HepG2 (cell line): Measurements from ENCODE around the gene LEUTX. TPM values are rescaled to one million over a fixed set of nuclear protein-coding genes. Genes with fewer than 3 reads are reported as not detected.

Experiments
- ATAC-seq: fragments of 200-7000 bp; cut with Tn5 transposase; 3 replicates; pipeline ENCODE4 v1.9.1; 2020; ENCODE audit warnings: mild to moderate bottlenecking, moderate library complexity
- BruUV-seq: library from RNA; stranded (reverse); fragments of 400-500 nt; replicated peaks from 2 replicates; lab custom pipeline; 2021; lab: Mats Ljungman, UMichigan
- CTCF ChIA-PET: fragments of 300-600 bp; formaldehyde crosslinking; extraction: SDS; loops from one replicate; lab custom pipeline; 2021; ENCODE audit warnings: low total read pairs, inconsistent platforms, low intra/inter-chr PET ratio; lab: Yijun Ruan, JAX
- POLR2A ChIA-PET: fragments of 350-600 bp; sonication (Branson Sonifier 250); formaldehyde crosslinking; loops from one replicate; lab custom pipeline; 2020; ENCODE audit warnings: antibody characterized with exemption, inconsistent platforms; lab: Yijun Ruan, JAX
- DNase-seq: peaks from one replicate; pipeline ENCODE4 v3.0.0-alpha.2; 2015; ENCODE audit warnings: low spot score
- FAIRE-seq: peaks from 3 replicates; lab custom pipeline; 2011; peaks lifted over from hg19 to GRCh38; lab: Jason Lieb, UNC
- H2AFZ ChIP-seq: one replicate; pipeline ENCODE4 v1.6.1; 2011; ENCODE audit warnings: low read length, inconsistent platforms
- H3K27ac ChIP-seq: fragments of 300-600 bp; 3 replicates; pipeline ENCODE4 v1.8.0; 2011; ENCODE audit warnings: mixed run types, mild to moderate bottlenecking, mixed read lengths, low read length, inconsistent platforms; ENCODE audit not compliant: insufficient read depth; ENCODE audit errors: extremely low read length
- H3K27me3 ChIP-seq, 2 experiments: fragments of 200-600 bp in 1 of 2; 2 replicates in 1 of 2; 3 replicates in 1 of 2; pipeline versions ENCODE4 v1.6.0 to v1.8.0; 2011; ENCODE audit warnings: low read length in 2 of 2, mild to moderate bottlenecking in 2 of 2, moderate library complexity in 2 of 2, inconsistent platforms in 1 of 2; ENCODE audit not compliant: insufficient read depth in 2 of 2, control insufficient read depth in 1 of 2
- H3K36me3 ChIP-seq, 2 experiments: fragments of 200-600 bp in 1 of 2; replicated peaks in 1 of 2; 2 replicates in 1 of 2; 3 replicates in 1 of 2; pipeline versions ENCODE4 v1.5.1 to v1.8.0; 2011; ENCODE audit warnings: low read length in 2 of 2, inconsistent platforms in 1 of 2; ENCODE audit not compliant: insufficient read depth in 2 of 2, control insufficient read depth in 1 of 2
- H3K4me1 ChIP-seq: 2 replicates; pipeline ENCODE4 v1.5.1; 2012; ENCODE audit warnings: low read length, inconsistent platforms; ENCODE audit not compliant: insufficient read depth
- H3K4me2 ChIP-seq: 2 replicates; pipeline ENCODE4 v1.6.0; 2011; ENCODE audit warnings: low read depth, low read length, inconsistent platforms
- H3K4me3 ChIP-seq, 3 experiments: fragments of 200-600 bp in 1 of 3; sonication (generic), shearing (Covaris generic) in 1 of 3; replicated peaks in 1 of 3; 2 replicates each; pipeline ENCODE4 v1.5.1; 2011 to 2016; ENCODE audit warnings: low read length in 3 of 3, inconsistent platforms in 2 of 3, low read depth in 2 of 3, mild to moderate bottlenecking in 2 of 3, control low read depth in 1 of 3, mixed read lengths in 1 of 3; ENCODE audit not compliant: insufficient read depth in 1 of 3
- H3K79me2 ChIP-seq: one replicate; pipeline ENCODE4 v1.6.1; 2011; ENCODE audit warnings: low read length, inconsistent platforms; ENCODE audit not compliant: insufficient read depth
- H3K9ac ChIP-seq: 2 replicates; pipeline ENCODE4 v1.6.0; 2011; ENCODE audit warnings: mild to moderate bottlenecking, low read depth, low read length, inconsistent platforms; ENCODE audit not compliant: insufficient read depth
- H3K9me3 ChIP-seq: 2 replicates; pipeline ENCODE4 v1.5.1; 2012; ENCODE audit warnings: mild to moderate bottlenecking, low read length
- H4K20me1 ChIP-seq: 2 replicates; pipeline ENCODE4 v1.6.0; 2011; ENCODE audit warnings: inconsistent platforms, mild to moderate bottlenecking, low read length, moderate library complexity; ENCODE audit not compliant: insufficient read depth
- GABPA ChIP-seq, 2 experiments: IDR thresholded peaks; 2 replicates each; pipeline ENCODE4 v1.6.1; 2011 to 2016; ENCODE audit warnings: low read depth in 2 of 2, low read length in 1 of 2, missing biosample characterization in 1 of 2, missing genetic modification characterization in 1 of 2
- HNRNPLL ChIP-seq: fragments of 200-400 bp; formaldehyde crosslinking; IDR thresholded peaks from 2 replicates; pipeline ENCODE4 v1.6.1; 2017; ENCODE audit warnings: mild to moderate bottlenecking, low read depth, low read length; ENCODE audit not compliant: poor library complexity, severe bottlenecking
- NFE2 ChIP-seq: sonication (generic); formaldehyde crosslinking; IDR thresholded peaks from 2 replicates; pipeline ENCODE4 v1.4.0; 2020; ENCODE audit warnings: missing genetic modification reagents
- PCBP1 ChIP-seq: fragments of 200-400 bp; formaldehyde crosslinking; IDR thresholded peaks from 2 replicates; pipeline ENCODE4 v1.6.1; 2017; ENCODE audit warnings: mild to moderate bottlenecking, low read depth, low read length, borderline replicate concordance
- SMYD3 ChIP-seq: sonication (generic); formaldehyde crosslinking; IDR thresholded peaks from 2 replicates; pipeline ENCODE4 v1.8.1; 2023; ENCODE audit warnings: mild to moderate bottlenecking, missing genetic modification reagents
- SNRNP70 ChIP-seq: fragments of 200-400 bp; formaldehyde crosslinking; IDR thresholded peaks from 2 replicates; pipeline ENCODE4 v1.6.1; 2017; ENCODE audit warnings: mild to moderate bottlenecking, low read depth, low read length, moderate library complexity
- ZFYVE20 ChIP-seq: sonication (generic); formaldehyde crosslinking; IDR thresholded peaks from 2 replicates; pipeline ENCODE4 v1.8.0; 2023; ENCODE audit warnings: low read depth, mild to moderate bottlenecking, moderate library complexity, missing genetic modification reagents, borderline replicate concordance
- ZNF33A ChIP-seq: sonication (generic); formaldehyde crosslinking; IDR thresholded peaks from 2 replicates; pipeline ENCODE4 v1.5.1; 2020; ENCODE audit warnings: missing genetic modification reagents, mild to moderate bottlenecking, moderate library complexity, borderline replicate concordance
- ZNF746 ChIP-seq: sonication (generic); formaldehyde crosslinking; IDR thresholded peaks from 2 replicates; pipeline ENCODE4 v1.8.0; 2022; ENCODE audit warnings: mild to moderate bottlenecking, missing genetic modification reagents
- WGBS: methylation state at CpG from one replicate; pipeline ENCODE4 v1.1.6; 2017; ENCODE audit warnings: low lambda C conversion rate; 5-methylcytosine and 5-hydroxymethylcytosine counted together
- in situ Hi-C: cut with HindIII; loops from 2 replicates; pipeline ENCODE4 v1.10.0; 2017; ENCODE audit warnings: low pct_unique_long_range_greater_than_20kb; ENCODE audit not compliant: extremely low pct_ligation_motif_present
- intact Hi-C: fragments of 100-400 bp; cut with micrococcal nuclease; formaldehyde crosslinking; loops from one replicate; pipeline ENCODE4 v1.10.0; 2022; ENCODE audit not compliant: unreplicated experiment
- polyA plus RNA-seq, 8 experiments: library from polyadenylated mRNA; depleted of rRNA in 3 of 8; stranded (reverse) in 7 of 8; unstranded in 1 of 8; fragments of >200 nt; fragmentation: Illumina TruSeq in 4 of 8; extraction: Trizol in 4 of 8; gene quantifications; 2 replicates each; pipeline versions ENCODE4 v1.2.1 to v1.2.3, GENCODE V29; 2011 to 2016; ENCODE audit warnings: low read depth in 4 of 8, missing spikeins in 1 of 8, mixed read lengths in 1 of 8; ENCODE audit not compliant: insufficient read depth in 1 of 8
- total RNA-seq, 5 experiments: library from RNA; depleted of rRNA; stranded (reverse); fragments of >200 nt; fragmentation: Illumina TruSeq; extraction: Trizol; gene quantifications; 2 replicates each; pipeline ENCODE4 v1.2.3, GENCODE V29; 2016; ENCODE audit warnings: low read depth in 1 of 5
- TF ChIP-seq, protein P1 (sequence below), 2 experiments: sonication (generic) in 1 of 2; formaldehyde crosslinking in 1 of 2; IDR thresholded peaks; 2 replicates each; pipeline versions ENCODE4 v1.5.1 to v1.6.1; 2011 to 2020; ENCODE audit warnings: borderline replicate concordance in 1 of 2, low read depth in 1 of 2, low read length in 1 of 2, mild to moderate bottlenecking in 1 of 2, missing genetic modification reagents in 1 of 2, moderate library complexity in 1 of 2
- TF ChIP-seq, protein P2 (sequence below): sonication (generic); formaldehyde crosslinking; IDR thresholded peaks from 2 replicates; pipeline ENCODE4 v1.5.0; 2020; ENCODE audit warnings: missing genetic modification reagents
- TF ChIP-seq, protein P3 (sequence below): sonication (generic); formaldehyde crosslinking; IDR thresholded peaks from 2 replicates; pipeline ENCODE4 v1.8.1; 2022; ENCODE audit warnings: low read depth, mild to moderate bottlenecking, missing genetic modification reagents
- TF ChIP-seq, protein P4 (sequence below): sonication (generic); formaldehyde crosslinking; IDR thresholded peaks from 2 replicates; pipeline ENCODE4 v1.8.0; 2022; ENCODE audit warnings: mild to moderate bottlenecking, missing genetic modification reagents; ENCODE audit not compliant: insufficient replicate concordance

The LEUTX gene
- total and polyA plus RNA-seq, 2 of the 13 experiments (the other 11 are each of a cell fraction or from before 2014, with no cell fraction given) = not detected

DNA sequence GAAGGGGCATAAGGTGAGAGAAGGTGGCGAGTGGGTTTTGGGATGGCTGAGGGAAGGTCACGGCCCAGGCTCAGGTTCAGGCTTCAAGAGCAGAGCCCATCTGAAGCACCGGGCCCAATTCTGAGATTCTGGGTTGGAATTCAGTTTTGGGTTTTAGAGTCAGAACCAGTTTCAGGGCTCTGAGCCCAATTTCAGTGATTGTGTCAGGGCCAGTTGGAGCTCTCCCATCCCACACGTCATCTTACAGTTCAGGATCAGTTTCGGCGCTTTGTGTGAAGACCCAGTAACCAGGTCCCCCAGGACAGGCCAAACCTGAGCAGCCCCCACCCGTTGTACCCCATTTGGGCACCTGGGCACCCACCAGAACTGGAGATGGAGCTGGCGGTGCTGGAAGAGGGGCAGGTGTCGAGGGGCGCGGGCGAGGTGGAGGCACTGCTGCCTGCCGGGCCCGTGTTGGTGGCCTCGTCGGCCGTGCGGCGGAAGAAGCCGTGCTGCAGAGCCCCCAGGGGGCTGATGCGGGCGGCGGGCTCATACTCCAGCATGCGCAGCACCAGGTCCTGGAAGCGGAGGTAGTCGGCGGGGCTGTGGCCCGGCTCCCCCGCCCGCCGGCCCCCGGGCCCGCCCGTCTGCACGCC, 47.8 kb downstream of the LEUTX start:
- in situ Hi-C loops = no loop called here
- Histone ChIP-seq H3K4me3 (no peak overlapping the region), H3K79me2 (no peaks in the 10 kb centered on the region), H3K4me2 (no peak overlapping the region), H3K27me3 (no peaks in the 10 kb centered on the region), H2AFZ (no peak overlapping the region), H3K27ac (no peak overlapping the region), H3K4me1 (peaks cover 17% of the 10 kb centered on the region), H3K9ac (no peak overlapping the region), H4K20me1 (no peaks in the 10 kb centered on the region), H3K36me3 (peaks cover 14 to 29% of the 10 kb centered on the region in 2 experiments; a peak in 4 of 5 replicates), H3K9me3 (no peaks in the 10 kb centered on the region)
- DNase-seq (no peak), ATAC-seq (no peak), FAIRE-seq (no peak)
- WGBS = 97% methylated on average over 21 of the region's 35 CpGs
- CTCF ChIA-PET = no interaction called here
- no TSS peak for BruUV-seq
- intact Hi-C loops = no loop called here
- POLR2A ChIA-PET = no interaction called here
- TF ChIP-seq HNRNPLL (no peak), ZNF33A (CRISPR knock-in tag) (no peak), NFE2 (CRISPR knock-in tag) (no peak), PCBP1 (no peak), GABPA (IDR thresholded peaks at IDR 0.05; ENCODE audit: low read depth, low read length) (no peak), GABPA (CRISPR knock-in tag; IDR thresholded peaks at IDR 0.05; ENCODE audit: low read depth) (no peak), ZNF746 (CRISPR knock-in tag) (no peak), SMYD3 (CRISPR knock-in tag) (no peak), ZFYVE20 (CRISPR knock-in tag) (no peak), SNRNP70 (no peak)
- TF ChIP-seq, protein P1, sequence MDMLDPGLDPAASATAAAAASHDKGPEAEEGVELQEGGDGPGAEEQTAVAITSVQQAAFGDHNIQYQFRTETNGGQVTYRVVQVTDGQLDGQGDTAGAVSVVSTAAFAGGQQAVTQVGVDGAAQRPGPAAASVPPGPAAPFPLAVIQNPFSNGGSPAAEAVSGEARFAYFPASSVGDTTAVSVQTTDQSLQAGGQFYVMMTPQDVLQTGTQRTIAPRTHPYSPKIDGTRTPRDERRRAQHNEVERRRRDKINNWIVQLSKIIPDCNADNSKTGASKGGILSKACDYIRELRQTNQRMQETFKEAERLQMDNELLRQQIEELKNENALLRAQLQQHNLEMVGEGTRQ (IDR thresholded peaks at IDR 0.05; ENCODE audit: low read depth, low read length) = no peak
- TF ChIP-seq, protein P1 (CRISPR knock-in tag; IDR thresholded peaks at IDR 0.05; ENCODE audit: borderline replicate concordance) = no peak
- TF ChIP-seq, protein P2, sequence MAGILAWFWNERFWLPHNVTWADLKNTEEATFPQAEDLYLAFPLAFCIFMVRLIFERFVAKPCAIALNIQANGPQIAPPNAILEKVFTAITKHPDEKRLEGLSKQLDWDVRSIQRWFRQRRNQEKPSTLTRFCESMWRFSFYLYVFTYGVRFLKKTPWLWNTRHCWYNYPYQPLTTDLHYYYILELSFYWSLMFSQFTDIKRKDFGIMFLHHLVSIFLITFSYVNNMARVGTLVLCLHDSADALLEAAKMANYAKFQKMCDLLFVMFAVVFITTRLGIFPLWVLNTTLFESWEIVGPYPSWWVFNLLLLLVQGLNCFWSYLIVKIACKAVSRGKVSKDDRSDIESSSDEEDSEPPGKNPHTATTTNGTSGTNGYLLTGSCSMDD (CRISPR knock-in tag) = no peak
- TF ChIP-seq, protein P3, sequence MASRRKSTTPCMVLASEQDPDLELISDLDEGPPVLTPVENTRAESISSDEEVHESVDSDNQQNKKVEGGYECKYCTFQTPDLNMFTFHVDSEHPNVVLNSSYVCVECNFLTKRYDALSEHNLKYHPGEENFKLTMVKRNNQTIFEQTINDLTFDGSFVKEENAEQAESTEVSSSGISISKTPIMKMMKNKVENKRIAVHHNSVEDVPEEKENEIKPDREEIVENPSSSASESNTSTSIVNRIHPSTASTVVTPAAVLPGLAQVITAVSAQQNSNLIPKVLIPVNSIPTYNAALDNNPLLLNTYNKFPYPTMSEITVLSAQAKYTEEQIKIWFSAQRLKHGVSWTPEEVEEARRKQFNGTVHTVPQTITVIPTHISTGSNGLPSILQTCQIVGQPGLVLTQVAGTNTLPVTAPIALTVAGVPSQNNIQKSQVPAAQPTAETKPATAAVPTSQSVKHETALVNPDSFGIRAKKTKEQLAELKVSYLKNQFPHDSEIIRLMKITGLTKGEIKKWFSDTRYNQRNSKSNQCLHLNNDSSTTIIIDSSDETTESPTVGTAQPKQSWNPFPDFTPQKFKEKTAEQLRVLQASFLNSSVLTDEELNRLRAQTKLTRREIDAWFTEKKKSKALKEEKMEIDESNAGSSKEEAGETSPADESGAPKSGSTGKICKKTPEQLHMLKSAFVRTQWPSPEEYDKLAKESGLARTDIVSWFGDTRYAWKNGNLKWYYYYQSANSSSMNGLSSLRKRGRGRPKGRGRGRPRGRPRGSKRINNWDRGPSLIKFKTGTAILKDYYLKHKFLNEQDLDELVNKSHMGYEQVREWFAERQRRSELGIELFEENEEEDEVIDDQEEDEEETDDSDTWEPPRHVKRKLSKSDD (CRISPR knock-in tag) = no peak
- TF ChIP-seq, protein P4, sequence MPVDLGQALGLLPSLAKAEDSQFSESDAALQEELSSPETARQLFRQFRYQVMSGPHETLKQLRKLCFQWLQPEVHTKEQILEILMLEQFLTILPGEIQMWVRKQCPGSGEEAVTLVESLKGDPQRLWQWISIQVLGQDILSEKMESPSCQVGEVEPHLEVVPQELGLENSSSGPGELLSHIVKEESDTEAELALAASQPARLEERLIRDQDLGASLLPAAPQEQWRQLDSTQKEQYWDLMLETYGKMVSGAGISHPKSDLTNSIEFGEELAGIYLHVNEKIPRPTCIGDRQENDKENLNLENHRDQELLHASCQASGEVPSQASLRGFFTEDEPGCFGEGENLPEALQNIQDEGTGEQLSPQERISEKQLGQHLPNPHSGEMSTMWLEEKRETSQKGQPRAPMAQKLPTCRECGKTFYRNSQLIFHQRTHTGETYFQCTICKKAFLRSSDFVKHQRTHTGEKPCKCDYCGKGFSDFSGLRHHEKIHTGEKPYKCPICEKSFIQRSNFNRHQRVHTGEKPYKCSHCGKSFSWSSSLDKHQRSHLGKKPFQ (CRISPR knock-in tag) = no peak
